ENCODE data around the gene PCCA. TPM values are rescaled to one million over a fixed set of nuclear protein-coding genes. Genes with fewer than 3 reads are reported as not detected.

PCCA gene
- total and polyA plus RNA-seq, 2 experiments from 2014 or later, result 41.9 to 46.6 TPM

- H3K4me1 Mint-ChIP-seq, result peaks cover 6% of the 10 kb centered on the region
- Histone ChIP-seq H3K36me3 (ENCODE audit: insufficient read depth) (no peaks in the 10 kb centered on the region), H2AFZ (no peak overlapping the region), H3K9me2 (ENCODE audit: insufficient read depth) (no peaks in the 10 kb centered on the region), H3K4me2 (no peak overlapping the region), H4K20me1 (replicated peaks; ENCODE audit: insufficient read depth) (no peaks in the 10 kb centered on the region), H3K4me3 (no peak overlapping the region), H3K27ac (ENCODE audit: low read depth) (no peak overlapping the region), H3F3A (replicated peaks; ENCODE audit: low read depth) (no peaks in the 10 kb centered on the region), H3K4me1 (ENCODE audit: insufficient read depth) (no peaks in the 10 kb centered on the region; the same call in 1 of the 2 replicates), H3K79me2 (replicated peaks; ENCODE audit: insufficient read depth) (no peaks in the 10 kb centered on the region), H3K27me3 (ENCODE audit: insufficient read depth) (no peaks in the 10 kb centered on the region)
- no peak overlapping the region for H3K27ac Mint-ChIP-seq
- TF ChIP-seq STAT1 (IDR thresholded peaks at IDR 0.05; ENCODE audit: unreplicated experiment), result no peak
- TF ChIP-seq NANOG (IDR thresholded peaks at IDR 0.05; ENCODE audit: borderline replicate concordance), result no peak
- no peak for TF ChIP-seq REST (IDR thresholded peaks at IDR 0.05; ENCODE audit: unreplicated experiment)
- no peak for TF ChIP-seq CREB1 (CRISPR knock-in tag; IDR thresholded peaks at IDR 0.05; ENCODE audit: low read depth)
- TF ChIP-seq EZH2phosphoT487 (IDR thresholded peaks at IDR 0.05; ENCODE audit: unreplicated experiment), result no peak
- no peak for TF ChIP-seq EZH2 (IDR thresholded peaks at IDR 0.05; ENCODE audit: low read depth, unreplicated experiment)
- TF ChIP-seq POLR2AphosphoS5 (IDR thresholded peaks at IDR 0.05; ENCODE audit: low read depth), result no peak
- no peak for TF ChIP-seq CTCF (conservative IDR thresholded peaks at IDR 0.05; ENCODE audit: low read depth in 2 of 2)
- no peak for TF ChIP-seq ZNF114 (CRISPR knock-in tag; IDR thresholded peaks at IDR 0.05)
- TF ChIP-seq JUNB (IDR thresholded peaks at IDR 0.05; ENCODE audit: unreplicated experiment), result no peak
- no peak for TF ChIP-seq ZNF331 (CRISPR knock-in tag; IDR thresholded peaks at IDR 0.05; ENCODE audit: low read depth)
- ATAC-seq (no peak), DNase-seq (ENCODE audit: low spot score) (no peak)
- H3K27me3 Mint-ChIP-seq (ENCODE audit: insufficient read depth, low read depth, poor library complexity), result peaks cover 2% of the 10 kb centered on the region
- H3K4me3 Mint-ChIP-seq, result no peak overlapping the region
- H3K9me3 Mint-ChIP-seq, result peaks cover 3% of the 10 kb centered on the region; the same call in 2 of the 3 replicates
- peaks cover 31% of the 10 kb centered on the region; the same call in 2 of the 3 replicates for H3K36me3 Mint-ChIP-seq (ENCODE audit: low read depth)
These were observed 249.4 kb downstream of the PCCA start for GRCh38 chr13:100338275-100338674.

Measured in GM23338 (cell line).